ENCODE results near the gene MAZ. TPM values are rescaled to one million over a fixed set of nuclear protein-coding genes. Genes with fewer than 3 reads are reported as not detected.
"Not testable (repeated sequence)": the region's sequence is repeated elsewhere in the genome, so short reads cannot be mapped to it uniquely, and the experiment has no call there.

Gene MAZ
- polyA plus RNA-seq, 1 experiment = 172 TPM

GRCh38 chr16:29789775-29790182 is 16.6 kb upstream of the MAZ start:
- no peak for DNase-seq (ENCODE audit: low read depth)
- CTCF ChIA-PET = interaction anchor here (1.0 to 2.2 kb wide), 19 partner anchors 9 to 155 kb away, joined by 3 to 35 read pairs (median 4); partner anchors contain the start of genes MVP and PAGR1

GRCh38 chr16:29790183-29790948 is 16.0 kb upstream of the MAZ start, which contains the start of gene KIF22:
Gene KIF22 (plus strand): TSS chr16:29790751. CDS start chr16:29790760, 9 bp downstream.
- no peaks in the 10 kb centered on the region for H3K27me3 ChIP-seq (ENCODE audit: control insufficient read depth, insufficient read depth, low read length)
- TF ChIP-seq CTCF (IDR thresholded peaks at IDR 0.05; ENCODE audit: insufficient read depth, low read depth, low read length) = peak; percentile 86
- no peaks in the 10 kb centered on the region for H3K36me3 ChIP-seq (ENCODE audit: control insufficient read depth, insufficient read depth, low read length)
- H3K4me3 ChIP-seq (ENCODE audit: low read depth, low read length) = peak within 1 kb of the TSS; percentile 85
- DNase-seq (ENCODE audit: low read depth) = peak; percentile 90
- POLR2A ChIA-PET = no interaction called here
- CTCF ChIA-PET = interaction anchor here (0.8 to 2.2 kb wide), 22 partner anchors 9 to 242 kb away, joined by 3 to 35 read pairs (median 4); partner anchors contain the start of genes MVP and PAGR1

More at GRCh38 chr16:29789775-29790182, 16.6 kb upstream of the MAZ start:
- H3K36me3 ChIP-seq (ENCODE audit: control insufficient read depth, insufficient read depth, low read length) = no peaks in the 10 kb centered on the region
- POLR2A ChIA-PET = no interaction called here
- TF ChIP-seq CTCF (IDR thresholded peaks at IDR 0.05; ENCODE audit: insufficient read depth, low read depth, low read length) = no peak
- no peaks in the 10 kb centered on the region for H3K27me3 ChIP-seq (ENCODE audit: control insufficient read depth, insufficient read depth, low read length)
- H3K4me3 ChIP-seq (ENCODE audit: low read depth, low read length) = peak overlapping the region; percentile 58

GRCh38 chr16:29790949-29791844 is 15.1 kb upstream of the MAZ start:
- H3K4me3 ChIP-seq (ENCODE audit: low read depth, low read length) = peak overlapping the region; percentile 85
- H3K27me3 ChIP-seq (ENCODE audit: control insufficient read depth, insufficient read depth, low read length) = no peaks in the 10 kb centered on the region
- no peak for TF ChIP-seq CTCF (IDR thresholded peaks at IDR 0.05; ENCODE audit: insufficient read depth, low read depth, low read length)
- DNase-seq (ENCODE audit: low read depth) = no peak
- POLR2A ChIA-PET = no interaction called here
- no peaks in the 10 kb centered on the region for H3K36me3 ChIP-seq (ENCODE audit: control insufficient read depth, insufficient read depth, low read length)
- CTCF ChIA-PET = interaction anchor here (0.8 to 2.2 kb wide), 17 partner anchors 8 to 241 kb away, joined by 3 to 35 read pairs (median 4); partner anchors contain the start of genes MVP and PAGR1

- no peak for TF ChIP-seq CTCF (IDR thresholded peaks at IDR 0.05; ENCODE audit: insufficient read depth, low read depth, low read length)
- Histone ChIP-seq H3K27me3 (ENCODE audit: control insufficient read depth, insufficient read depth, low read length) (no peaks in the 10 kb centered on the region), H3K4me3 (ENCODE audit: low read depth, low read length) (peak overlapping the region; percentile 85), H3K36me3 (ENCODE audit: control insufficient read depth, insufficient read depth, low read length) (peaks cover 1% of the 10 kb centered on the region)
- ChIA-PET CTCF (no interaction called here), POLR2A (no interaction called here)
- no peak for DNase-seq (ENCODE audit: low read depth)
These were observed 14.2 kb upstream of the MAZ start for GRCh38 chr16:29791845-29792807.

GRCh38 chr16:29793153-29793552 is 13.2 kb upstream of the MAZ start:
- H3K36me3 ChIP-seq (ENCODE audit: control insufficient read depth, insufficient read depth, low read length); H3K27me3 ChIP-seq (ENCODE audit: control insufficient read depth, insufficient read depth, low read length); POLR2A ChIA-PET; DNase-seq (ENCODE audit: low read depth); H3K4me3 ChIP-seq (ENCODE audit: low read depth, low read length): not testable (repeated sequence)
- CTCF ChIA-PET = interaction anchor here (1.2 kb wide), 1 partner anchor 8 kb away, joined by 3 read pairs; no protein-coding TSS in a partner anchor

All from BJ (cell line).